Left ventricle myocardium inferior (tissue), 1 donor: ENCODE data around the gene MAGI2. TPM values are rescaled to one million over a fixed set of nuclear protein-coding genes. Genes with fewer than 3 reads are reported as not detected.

Experiments
- DNase-seq: peaks from one replicate; pipeline ENCODE4 v3.0.0-alpha.2; 2020
- H3K27ac ChIP-seq: fragments of 200-600 bp; replicated peaks from 2 replicates; pipeline ENCODE4 v1.8.0; 2021
- H3K27me3 ChIP-seq: fragments of 200-600 bp; 2 replicates; pipeline ENCODE4 v1.8.0; 2021; ENCODE audit warnings: low read depth
- H3K36me3 ChIP-seq: fragments of 200-600 bp; 2 replicates; pipeline ENCODE4 v1.8.0; 2021
- H3K4me1 ChIP-seq: fragments of 200-600 bp; 2 replicates; pipeline ENCODE4 v1.8.0; 2021
- H3K4me3 ChIP-seq: fragments of 200-600 bp; 2 replicates; pipeline ENCODE4 v1.8.0; 2021; ENCODE audit warnings: mild to moderate bottlenecking, moderate library complexity
- H3K9me3 ChIP-seq: fragments of 200-600 bp; replicated peaks from 2 replicates; pipeline ENCODE4 v1.8.0; 2021
- CTCF ChIP-seq: fragments of 200-600 bp; IDR thresholded peaks from 2 replicates; pipeline ENCODE4 v1.8.0; 2021; ENCODE audit warnings: antibody characterized with exemption, mild to moderate bottlenecking, borderline replicate concordance
- intact Hi-C: fragments of 100-400 bp; cut with micrococcal nuclease; formaldehyde crosslinking; loops from one replicate; pipeline ENCODE4 v1.11.0; 2022
- total RNA-seq: library from RNA; stranded (reverse); fragmentation: NEBNext Ultra II Directional; extraction: Animal tissue kit (Norgen Biotek cat#: 25700); gene quantifications from one replicate; pipeline ENCODE4 v1.2.1, GENCODE V29; 2021
- donor health status: DM: no; HTN: yes; CAD: no; lungs with severe emphysema.

The MAGI2 gene
- total RNA-seq, 1 donor from 2014 or later = 4.5 TPM

DNA sequence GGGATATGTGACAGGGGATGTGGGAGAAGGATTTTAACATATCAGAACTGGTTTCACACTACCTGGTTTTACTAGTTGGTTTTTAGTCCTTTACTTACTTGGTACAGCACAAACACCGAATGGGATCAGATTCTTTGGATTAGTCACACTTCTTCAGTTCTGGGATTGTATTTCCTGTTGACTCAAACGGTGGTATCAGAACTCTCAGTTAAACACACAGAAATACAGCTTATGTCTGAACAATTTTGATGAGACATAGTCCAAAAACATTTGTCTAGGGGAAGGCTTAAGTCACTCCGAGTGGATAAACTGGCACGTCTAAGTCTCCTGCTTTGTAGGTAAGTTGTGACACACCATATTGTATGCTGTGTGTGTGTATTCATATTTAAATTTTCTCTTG, 1174.4 kb downstream of the MAGI2 start:
- Histone ChIP-seq H3K36me3 (no peaks in the 10 kb centered on the region), H3K27me3 (no peaks in the 10 kb centered on the region), H3K4me3 (no peak overlapping the region), H3K4me1 (no peaks in the 10 kb centered on the region), H3K27ac (no peak overlapping the region), H3K9me3 (no peaks in the 10 kb centered on the region)
- intact Hi-C loops = no loop called here
- no peak for DNase-seq
- no peak for TF ChIP-seq CTCF

DNA sequence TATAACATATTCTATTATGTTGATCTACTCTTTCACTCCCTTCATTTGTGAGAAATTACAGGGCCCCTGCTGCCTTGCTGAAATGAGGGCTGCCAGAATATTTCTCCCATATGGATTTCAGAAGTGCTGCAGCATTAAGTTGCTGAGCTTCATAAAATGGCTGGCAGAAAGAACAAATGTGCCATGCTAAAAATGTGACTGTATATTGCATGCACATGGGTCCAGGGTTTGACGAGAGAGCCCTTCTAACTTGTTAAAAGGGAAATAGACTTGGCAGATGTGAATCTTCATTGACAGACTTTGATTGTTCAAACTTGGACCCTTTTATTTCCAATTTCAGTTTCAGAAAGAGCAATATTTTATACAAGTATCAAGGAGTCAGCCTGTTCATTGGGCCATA, 1186.3 kb downstream of the MAGI2 start:
- Histone ChIP-seq H3K36me3 (no peaks in the 10 kb centered on the region), H3K27me3 (no peaks in the 10 kb centered on the region), H3K27ac (no peak overlapping the region), H3K9me3 (peaks cover 9% of the 10 kb centered on the region), H3K4me1 (no peaks in the 10 kb centered on the region), H3K4me3 (no peak overlapping the region)
- DNase-seq = no peak
- intact Hi-C loops = no loop called here
- no peak for TF ChIP-seq CTCF

DNA sequence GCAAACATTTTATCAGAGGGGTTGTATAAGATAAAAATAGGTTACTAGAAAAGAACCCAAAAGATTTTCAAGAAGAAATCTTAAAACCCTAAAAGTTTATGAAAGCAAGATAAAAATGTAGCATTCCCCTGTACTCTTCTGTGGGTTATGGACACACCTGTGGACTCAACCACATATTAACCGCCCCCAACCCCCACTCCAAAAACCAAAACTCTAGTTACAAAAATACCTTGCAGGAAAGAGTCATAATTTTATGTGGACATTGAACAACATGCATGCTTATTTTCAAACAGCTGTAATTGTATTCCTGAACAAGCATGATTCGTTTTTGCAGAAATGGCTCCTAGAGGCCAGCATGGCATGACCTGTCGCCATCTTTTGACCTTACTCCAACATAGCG, 1188.0 kb downstream of the MAGI2 start:
- no peak for DNase-seq
- H3K4me3 ChIP-seq = no peak overlapping the region
- H3K27me3 ChIP-seq = no peaks in the 10 kb centered on the region
- H3K9me3 ChIP-seq = peaks cover 6% of the 10 kb centered on the region
- no peaks in the 10 kb centered on the region for H3K4me1 ChIP-seq
- intact Hi-C loops = no loop called here
- no peak for TF ChIP-seq CTCF
- no peaks in the 10 kb centered on the region for H3K36me3 ChIP-seq
- H3K27ac ChIP-seq = no peak overlapping the region

DNA sequence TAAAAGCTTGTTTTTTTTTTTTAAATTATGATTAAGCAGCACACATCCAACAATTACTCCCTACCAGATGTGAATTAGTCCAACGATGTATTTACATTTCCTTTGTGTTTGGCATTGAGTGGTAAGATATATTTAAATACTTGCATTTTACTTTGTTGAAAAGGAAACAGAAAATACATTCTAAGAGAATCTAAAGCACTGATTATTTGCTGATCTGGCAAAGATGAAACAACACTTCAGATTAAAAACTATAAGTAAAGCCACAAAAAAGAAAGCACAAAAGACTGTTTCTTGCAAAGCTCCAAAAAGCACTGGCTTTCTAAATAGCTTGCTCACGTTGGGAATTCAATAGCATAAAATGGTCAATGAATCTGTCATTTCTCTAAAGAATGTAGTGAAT, 1188.4 kb downstream of the MAGI2 start:
- intact Hi-C loops = no loop called here
- no peak overlapping the region for H3K27ac ChIP-seq
- TF ChIP-seq CTCF = no peak
- no peak overlapping the region for H3K4me3 ChIP-seq
- H3K9me3 ChIP-seq = peaks cover 2% of the 10 kb centered on the region
- DNase-seq = no peak
- no peaks in the 10 kb centered on the region for H3K36me3 ChIP-seq
- no peaks in the 10 kb centered on the region for H3K4me1 ChIP-seq
- no peaks in the 10 kb centered on the region for H3K27me3 ChIP-seq

- DNase-seq = no peak
- no peaks in the 10 kb centered on the region for H3K36me3 ChIP-seq
- TF ChIP-seq CTCF = no peak
- H3K9me3 ChIP-seq = no peaks in the 10 kb centered on the region
- H3K27me3 ChIP-seq = no peaks in the 10 kb centered on the region
- intact Hi-C loops = no loop called here
- H3K27ac ChIP-seq = no peak overlapping the region
- no peaks in the 10 kb centered on the region for H3K4me1 ChIP-seq
- no peak overlapping the region for H3K4me3 ChIP-seq
Measured at GRCh38 chr7:78264105-78264504, 1189.4 kb downstream of the MAGI2 start.

GRCh38 chr7:78261739-78262138, 1191.7 kb downstream of the MAGI2 start:
- intact Hi-C loops = no loop called here
- H3K4me3 ChIP-seq = no peak overlapping the region
- DNase-seq = no peak
- no peaks in the 10 kb centered on the region for H3K36me3 ChIP-seq
- no peaks in the 10 kb centered on the region for H3K4me1 ChIP-seq
- H3K27ac ChIP-seq = no peak overlapping the region
- H3K9me3 ChIP-seq = no peaks in the 10 kb centered on the region
- no peaks in the 10 kb centered on the region for H3K27me3 ChIP-seq
- no peak for TF ChIP-seq CTCF
